Fibroblast of skin of left quadriceps (primary cell): ENCODE data around the gene TMEM200A.

ENCODE experiments used
- DNase-seq, 2 experiments: peaks; one replicate each; pipeline ENCODE4 v3.0.0-alpha.2; 2013; ENCODE audit warnings: low read depth in 2 of 2

Gene TMEM200A

DNA sequence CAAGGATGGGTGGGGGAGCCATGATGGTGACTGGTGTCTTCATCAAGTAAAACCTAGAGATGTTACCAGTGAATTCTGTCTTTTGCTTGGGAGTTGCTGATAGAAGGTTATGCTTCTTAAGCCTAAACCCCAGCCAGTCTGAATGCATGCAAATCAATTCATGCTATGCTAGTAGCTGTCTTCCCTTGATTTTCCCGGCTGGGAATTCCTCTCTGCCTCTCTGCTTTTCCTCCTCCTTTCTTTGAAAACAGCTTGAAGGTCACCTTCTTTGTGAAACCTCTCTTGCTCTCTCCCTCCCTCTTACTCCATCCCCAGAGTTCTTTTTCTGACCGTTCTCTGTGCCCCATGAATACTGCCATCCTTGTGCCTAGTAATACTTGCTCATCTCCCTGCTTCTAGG, 58.9 kb downstream of the TMEM200A start:
- DNase-seq = no peak

DNA sequence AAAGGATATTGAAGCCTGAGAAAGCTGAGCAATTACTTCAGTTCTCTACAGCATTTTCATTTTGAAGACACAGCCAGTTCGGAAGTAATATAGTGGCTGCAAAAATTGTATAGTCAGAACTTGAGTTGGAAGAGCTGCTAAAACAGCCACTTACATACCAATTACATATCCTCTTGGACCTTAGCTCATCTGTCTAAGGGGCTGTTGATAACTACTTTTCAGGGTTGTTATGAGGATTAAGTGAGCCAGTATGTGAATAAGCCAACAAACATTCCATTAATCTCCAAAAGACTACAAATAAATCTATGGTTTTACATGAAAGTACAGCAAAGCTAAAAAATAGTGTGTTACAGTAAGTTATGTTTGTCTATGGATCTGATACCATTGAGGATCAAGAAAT, 59.7 kb downstream of the TMEM200A start:
- DNase-seq = peak in 1 of 2 experiments; percentile 32

DNA sequence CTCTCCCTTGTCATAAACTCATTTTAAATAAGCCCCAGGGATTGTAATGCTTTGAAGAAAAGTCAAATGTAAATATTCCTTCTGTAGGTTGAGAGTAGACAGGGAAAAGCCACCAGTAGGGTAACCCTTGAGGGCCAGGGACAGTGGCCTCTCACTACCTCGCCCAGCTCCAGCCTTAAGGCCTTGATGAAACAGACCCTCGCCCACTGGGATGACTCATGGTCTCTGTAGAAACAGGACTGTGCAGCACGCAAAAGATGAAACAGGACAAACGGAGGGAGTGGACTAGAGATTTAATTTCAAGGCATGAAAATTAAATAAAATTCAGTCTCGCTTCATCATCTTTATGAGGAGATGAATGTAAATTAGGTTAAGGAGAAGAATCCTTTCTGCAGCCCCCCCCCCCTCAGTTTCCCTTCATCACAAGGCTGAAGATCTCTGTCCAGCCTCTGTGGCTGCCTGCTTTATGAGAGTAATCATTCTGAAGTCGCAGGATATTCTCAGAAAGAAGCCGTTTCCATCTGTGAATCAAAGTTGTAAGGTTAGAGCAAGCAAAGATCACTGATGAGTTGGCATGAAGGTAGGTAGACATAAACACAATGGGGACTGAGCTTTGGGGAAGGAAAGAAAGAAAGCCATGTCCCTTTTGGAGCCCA, 60.4 kb downstream of the TMEM200A start:
- DNase-seq = no peak

DNA sequence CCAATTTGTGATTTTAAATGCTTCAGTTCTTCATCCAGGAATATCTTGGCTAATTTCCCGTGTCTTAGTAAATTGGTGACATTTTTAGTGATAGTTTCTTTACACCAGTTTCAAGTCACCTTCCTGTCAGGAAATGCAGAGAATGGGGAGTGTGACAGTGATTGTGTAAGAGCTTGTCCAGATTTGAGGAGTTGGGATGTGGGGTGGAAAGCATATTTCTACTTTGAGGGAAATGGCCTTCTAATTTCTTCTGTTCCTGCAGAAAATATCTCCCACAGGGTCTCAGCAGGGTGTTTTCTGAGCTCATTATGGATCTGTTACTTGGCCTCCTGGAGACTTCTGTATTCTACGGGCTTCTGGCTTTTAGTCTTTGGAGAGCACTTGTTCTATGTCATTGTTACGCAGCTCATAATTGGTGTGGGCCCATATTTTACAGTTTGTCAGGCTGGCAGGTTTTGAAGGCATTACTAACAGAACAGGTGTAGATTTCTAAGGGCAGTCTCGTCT, 65.6 kb downstream of the TMEM200A start:
- no peak for DNase-seq

DNA sequence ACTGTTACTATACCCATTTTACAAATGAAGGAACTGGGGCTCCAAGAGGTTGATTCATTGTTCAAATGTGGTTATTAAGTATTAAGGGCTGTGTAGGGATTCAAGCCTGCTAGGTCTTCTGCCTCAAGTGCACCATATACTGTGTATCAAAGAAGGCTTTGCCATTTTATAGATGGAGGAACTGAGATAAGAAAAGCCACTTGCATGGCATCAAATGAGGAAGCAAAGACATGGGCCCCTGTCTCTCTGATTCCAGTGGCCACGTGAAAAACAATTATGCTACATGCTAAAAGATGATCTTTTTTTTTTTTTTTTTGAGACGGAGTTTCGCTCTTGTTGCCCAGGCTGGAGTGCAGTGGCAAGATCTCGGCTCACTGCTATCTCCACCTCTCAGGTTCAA, 67.0 kb downstream of the TMEM200A start:
- DNase-seq = no peak

DNA sequence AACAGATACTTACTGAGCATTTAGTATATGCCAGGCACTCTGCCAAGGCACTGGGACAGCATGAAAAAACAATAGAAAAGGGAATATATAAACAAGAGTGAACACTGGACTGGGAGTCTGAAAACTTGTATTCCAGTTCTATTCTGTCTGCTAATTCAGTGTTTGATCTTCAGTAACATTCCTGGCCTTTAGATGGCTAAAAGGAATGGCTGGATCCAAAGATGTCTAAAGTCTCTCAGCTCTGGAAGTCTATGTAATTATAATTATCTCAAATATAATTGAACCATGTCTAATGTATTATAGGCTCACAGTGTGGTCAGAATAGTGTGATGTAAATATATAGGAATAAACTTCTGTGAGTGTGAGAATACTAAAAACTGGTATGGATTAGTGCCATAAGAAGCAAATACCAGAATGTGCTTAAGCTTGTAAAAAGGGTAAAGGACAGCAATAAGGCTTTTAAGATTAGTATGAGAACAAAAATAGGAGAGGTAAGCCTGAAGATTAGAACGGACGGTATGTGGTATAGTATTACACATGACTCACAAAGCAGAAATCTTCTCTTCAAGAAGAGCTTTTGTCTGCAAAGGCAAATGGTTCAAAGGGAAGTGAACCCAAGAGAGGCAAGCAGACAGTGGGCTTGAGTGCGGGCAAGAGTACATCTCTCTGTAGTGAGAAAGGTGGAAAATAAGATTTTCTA, 68.5 kb downstream of the TMEM200A start:
- no peak for DNase-seq

DNA sequence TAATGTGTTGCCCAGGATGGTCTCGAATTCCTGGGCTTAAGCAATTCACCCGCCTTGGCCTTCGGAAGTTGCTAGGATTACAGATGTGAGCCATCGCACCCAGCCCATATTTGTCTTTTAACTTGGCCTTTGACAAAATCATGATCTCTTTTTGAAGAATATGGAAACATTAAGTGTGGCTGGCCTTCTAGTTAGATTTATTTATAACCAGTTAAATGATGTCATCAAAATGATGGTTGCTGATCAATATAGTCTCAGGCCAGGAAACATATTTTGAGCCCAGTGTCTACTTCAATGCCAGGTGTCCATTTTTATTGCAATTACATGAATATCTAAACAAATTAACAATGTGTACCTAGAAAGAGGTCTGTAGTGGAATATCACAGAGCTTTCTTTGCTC, 69.4 kb downstream of the TMEM200A start:
- no peak for DNase-seq

DNA sequence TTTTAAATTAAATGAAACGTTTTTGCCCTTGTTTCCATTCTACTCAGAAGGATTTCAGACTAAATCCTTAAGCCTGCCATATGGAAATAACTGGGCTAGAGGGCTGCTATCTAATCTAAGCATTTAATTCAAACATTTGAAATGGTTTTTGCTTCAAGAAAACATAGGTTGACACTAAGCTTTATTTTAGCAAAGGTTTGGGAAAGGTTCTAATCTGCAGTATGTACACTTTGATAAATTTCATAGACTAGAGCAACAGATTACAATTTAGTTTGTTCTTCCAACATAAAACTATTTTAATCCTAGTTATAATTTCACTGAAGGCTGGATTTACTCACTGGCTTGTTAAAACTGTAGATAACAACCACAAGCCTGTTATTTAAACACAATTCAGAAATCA, 72.1 kb downstream of the TMEM200A start:
- DNase-seq = no peak

DNA sequence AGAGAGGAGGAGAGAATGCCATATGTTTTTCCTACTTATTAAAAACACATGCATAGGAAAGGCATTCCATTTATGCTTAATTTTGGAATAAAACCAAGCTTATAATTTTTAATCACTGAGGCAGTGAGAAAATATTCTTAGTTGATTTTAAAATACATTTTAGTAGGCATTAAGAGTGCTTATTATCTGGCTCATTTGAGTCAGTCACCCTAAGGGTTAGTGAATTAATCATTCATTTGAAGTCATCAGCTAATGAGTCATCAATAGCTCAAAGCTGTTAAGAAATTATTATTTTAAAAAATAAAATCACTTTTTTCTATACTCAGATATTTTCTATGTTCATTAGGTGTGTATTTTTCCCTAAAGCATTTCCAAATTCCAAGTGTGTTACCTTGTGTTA, 81.6 kb downstream of the TMEM200A start:
- peak; percentile 6 to 10 for DNase-seq

DNA sequence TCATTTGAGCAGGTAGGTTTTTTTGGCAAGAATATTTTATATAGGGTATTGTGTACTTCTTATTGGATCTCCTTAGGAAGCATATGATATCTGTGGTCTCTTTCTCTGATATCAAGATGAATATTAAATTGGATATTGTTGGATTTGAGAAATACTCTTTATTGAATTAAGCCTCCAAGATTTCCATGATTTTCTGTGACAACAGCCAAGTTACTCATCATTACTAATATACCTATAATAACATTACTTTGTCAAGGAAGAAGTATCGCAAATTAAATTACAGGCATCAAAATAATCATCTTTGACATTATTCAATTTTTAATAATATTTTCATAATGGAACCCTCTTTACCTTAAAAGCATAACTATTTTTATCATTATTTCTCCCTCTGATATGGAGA, 86.5 kb downstream of the TMEM200A start:
- no peak for DNase-seq

DNA sequence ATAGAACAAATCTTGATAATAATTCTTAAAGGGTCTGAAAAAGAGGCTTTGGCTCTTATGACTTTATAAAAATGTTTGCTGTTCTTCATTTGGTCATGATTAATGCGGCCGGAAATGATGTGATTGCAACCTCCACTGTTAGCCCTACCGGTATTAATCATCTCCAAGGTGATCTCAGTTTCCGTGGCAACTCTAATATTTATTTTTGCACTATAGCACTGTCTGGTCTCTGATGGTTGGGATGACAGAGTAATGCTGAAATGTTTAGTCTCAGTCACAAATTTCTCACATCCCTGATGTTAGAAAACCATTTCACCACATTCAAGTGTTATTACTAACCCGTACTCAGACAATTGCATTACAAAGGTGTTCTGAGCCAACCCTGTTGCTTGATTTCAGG, 87.4 kb downstream of the TMEM200A start:
- DNase-seq = peak in 1 of 2 experiments; percentile 18

DNA sequence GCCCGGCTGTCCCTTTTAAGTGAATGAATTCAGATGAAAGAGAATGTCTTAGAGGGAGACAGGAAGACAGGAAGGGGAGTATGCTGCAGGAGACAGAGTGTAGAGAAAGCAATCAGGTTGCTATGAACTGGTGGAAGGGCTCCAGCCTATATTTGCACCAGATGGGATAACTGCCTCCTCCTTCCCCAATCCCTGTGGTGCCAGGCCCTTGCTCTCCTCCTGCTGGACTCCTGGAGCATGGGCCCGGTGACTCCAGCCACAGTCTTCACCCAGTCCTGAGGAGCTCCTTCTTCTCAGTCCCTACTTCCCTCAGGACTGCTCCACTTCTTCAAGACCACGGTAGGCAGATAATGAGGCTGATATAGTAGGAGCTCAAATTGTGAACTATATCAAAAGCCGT, 91.8 kb downstream of the TMEM200A start:
- no peak for DNase-seq

DNA sequence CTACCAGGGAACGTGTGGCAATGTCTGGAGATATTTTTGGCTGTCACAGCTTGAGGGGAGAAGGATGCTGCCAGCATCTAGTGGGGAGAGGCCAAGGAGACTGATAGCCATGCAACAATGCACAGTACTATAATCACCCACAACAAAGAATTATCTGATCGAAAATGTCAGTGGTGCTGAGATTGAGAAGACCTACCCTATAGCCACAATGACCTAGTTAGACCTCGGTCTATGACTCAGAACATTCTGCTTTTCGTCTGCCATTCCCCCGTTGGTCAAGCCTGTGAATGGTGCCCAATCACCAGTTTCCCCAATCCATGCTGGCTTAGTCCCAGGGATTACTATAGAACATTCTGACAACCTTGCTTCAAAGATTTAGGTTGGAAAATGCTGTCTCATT, 93.5 kb downstream of the TMEM200A start:
- DNase-seq = no peak

DNA sequence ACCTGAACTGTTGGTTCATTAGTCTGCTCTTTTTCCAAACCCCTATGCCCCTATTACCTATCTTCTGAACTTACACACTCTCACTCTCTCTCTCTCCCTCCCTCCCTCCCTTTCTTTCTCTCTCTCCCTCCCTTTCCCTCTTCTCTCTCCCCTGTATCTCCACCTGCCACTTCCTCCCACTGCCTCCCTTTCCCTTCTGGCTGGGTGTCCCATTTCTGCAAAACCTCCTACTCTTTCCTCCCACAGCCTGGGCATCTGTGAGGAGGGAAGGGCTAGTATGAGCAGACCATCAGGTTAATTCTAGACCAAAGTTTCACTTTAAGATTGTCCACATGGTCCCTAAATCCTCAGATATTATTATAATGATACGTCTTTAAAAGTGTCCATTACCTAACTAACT, 95.1 kb downstream of the TMEM200A start:
- DNase-seq = no peak

DNA sequence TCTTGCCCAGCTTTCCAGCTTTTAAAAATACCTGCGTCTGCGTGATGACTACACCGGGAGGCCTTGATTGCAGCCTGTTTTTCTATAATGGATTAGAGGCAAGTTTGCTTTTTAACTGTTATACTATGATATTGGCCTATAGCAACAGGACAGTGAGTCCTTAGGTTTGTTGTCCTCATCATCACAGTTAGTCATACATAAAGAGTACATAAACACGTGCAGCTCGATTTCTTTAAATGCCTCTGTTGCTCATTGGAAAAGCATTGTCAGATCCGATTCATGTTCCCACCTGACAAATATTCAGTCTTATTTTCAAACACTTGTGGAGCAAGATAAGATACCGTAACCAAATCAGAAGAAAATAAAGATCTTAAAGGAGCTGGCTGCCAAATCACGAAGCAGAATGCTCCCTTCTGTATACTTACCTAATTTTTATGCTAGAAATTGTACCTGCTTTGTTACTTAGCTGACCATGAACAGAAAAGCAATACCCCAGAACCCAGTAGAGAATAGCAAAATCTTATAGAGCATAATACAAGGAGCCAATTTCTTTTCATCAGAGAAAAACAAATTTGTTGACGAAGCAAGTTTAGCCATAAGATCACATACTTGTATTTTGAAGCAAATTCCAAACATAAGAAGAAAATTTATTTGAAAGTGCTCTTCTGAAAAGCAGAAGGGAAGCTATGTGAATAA, 100.4 kb downstream of the TMEM200A start:
- DNase-seq = no peak

DNA sequence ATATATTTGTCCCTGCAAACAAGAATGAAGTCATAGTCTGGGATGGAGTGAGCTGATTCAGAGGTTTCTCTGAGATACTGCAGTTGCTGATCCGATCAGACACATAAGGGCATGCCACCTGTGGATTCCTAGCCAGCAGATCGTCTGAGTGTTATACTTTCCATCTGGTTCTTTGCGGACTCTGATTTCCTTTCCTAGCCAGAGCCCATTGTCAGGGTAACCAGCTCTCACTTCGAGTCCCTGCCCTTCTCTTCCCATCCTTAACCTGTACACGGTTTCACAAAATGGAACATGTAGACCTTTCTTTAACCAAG, 100.9 kb downstream of the TMEM200A start:
- DNase-seq = no peak

DNA sequence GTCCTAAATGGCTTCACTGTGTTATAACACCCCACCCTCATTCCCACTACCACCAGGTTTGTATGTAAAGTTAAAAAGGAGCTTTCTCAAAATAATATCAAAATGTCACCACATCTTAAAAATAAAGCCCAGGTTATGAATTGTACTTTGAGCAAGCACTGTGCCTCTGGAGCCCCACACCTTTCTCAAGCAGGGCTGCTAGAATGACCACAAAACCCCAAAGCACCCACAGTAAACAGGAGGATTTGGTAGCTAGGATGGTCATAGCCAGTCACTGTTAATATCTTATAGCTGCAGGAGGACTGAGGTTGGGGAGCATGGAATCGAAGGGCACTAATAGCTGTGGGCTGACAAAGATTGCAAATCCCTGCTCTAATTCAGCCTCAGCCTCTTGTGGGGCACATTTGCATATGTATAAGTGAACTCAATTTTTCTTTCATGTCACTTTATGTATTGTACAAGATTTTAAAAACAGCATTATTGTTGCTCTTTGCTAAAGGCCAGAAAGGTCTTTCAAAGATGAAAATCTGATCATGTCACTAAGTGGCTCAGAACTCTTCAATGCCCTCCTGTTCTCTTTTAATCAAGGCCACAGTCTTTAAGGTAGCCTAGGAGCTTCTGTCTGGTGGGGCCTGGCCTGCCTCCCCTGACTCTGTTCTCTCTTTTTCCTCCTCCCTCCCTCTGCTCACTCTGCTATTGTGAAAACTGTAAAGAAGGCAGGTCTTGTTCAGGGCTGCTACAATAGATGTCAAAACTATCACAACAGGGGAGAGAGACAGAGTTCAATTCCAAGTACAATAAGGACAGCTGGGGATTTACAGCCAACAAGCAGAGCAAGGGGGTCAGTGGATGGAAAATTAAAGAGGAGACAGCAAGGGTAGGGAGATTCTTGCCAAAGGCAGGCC, 101.6 kb downstream of the TMEM200A start:
- DNase-seq = no peak

DNA sequence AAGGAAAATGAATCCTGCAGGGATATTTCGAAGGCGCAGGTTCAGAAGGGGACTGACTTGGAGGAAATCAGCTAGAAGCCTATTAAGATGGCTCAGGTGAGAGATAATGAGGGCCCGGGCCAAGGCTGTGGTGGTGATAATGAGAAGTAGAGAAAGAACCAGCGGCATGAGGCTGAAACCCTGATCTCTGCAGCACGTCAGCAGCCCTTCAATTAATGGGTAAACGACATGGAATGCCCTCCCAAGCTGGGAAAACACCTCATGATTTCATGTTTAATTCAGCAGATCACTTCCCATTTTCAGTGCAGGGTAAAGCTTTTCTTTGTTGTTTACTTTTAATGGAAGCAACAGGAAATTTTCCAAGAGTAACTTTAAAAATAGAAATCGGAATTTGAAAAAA, 104.9 kb downstream of the TMEM200A start:
- DNase-seq = no peak

DNA sequence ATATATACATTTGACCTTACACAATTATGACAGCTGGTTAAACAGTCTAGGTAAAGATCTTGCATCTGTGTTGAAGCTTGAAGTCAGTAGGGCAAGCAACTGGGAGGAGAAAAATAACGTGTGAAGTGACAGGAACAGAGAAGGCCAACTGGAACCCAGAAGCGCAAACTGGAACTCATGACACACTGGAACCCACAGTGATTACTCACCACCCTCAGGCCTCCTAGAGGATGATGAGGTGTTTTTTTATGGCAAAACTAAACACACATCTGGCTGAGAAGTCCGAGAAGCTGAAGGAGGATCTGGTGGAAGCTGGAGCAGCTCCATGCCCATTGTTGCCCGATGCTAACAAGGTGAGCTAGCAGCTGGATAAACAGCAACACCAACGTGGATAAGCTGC, 108.1 kb downstream of the TMEM200A start:
- DNase-seq = no peak

DNA sequence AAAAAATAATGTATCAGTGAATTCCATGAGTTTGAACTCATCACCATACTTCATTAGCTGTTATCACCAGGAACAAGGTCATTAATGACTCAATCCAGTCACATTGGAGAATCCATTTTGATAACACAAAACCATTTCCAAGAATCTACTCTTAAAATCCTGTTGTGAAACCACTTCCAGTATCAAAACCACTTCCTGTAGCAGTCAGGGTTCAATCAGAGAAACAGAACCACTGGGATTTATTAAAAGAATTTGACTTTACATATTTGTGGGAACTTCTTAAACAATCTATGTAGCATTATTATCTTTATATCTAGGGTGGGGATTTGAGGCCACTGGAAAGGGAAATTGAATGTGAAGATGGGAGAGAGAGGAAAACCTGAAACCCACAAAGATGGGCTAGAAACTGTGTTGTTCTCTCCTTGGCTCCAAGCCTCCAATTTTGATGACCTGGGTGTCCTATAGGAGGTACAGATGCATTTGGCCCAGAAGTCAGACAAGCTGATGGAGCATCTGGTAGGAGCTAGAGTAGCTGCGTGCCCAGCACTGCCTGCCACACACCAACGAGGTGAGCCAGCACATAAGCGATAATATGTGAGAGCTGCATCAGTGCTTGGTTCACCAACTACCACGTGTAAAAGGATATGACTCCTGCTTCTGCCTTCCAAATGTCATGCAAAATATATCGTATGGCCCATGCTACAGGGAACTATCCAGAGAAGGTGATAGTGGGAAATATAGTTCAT, 117.0 kb downstream of the TMEM200A start:
- peak; percentile 89 for DNase-seq

DNA sequence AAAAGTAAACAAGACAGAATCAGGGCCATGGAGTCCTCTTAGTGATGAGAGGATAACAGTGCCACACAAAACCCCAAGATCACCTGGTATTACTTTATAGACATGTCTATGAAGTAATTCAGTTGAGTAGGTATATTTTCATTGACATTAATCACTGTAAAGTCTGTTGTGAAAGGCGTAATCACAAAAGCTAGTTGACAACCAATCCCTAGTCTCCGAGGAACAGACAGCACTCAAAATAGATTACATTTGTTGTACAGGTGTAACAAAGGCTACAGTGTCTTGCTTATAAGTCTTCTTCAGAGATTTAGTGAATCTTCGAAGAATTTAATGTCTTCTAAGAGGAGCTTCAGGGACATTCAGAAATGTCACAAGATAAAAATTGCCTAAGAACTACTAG, 120.1 kb downstream of the TMEM200A start:
- DNase-seq = no peak
